HG03460 (cell line): ENCODE data around the gene SLC12A7.
"Not testable (repeated sequence)": the region's sequence is repeated elsewhere in the genome, so short reads cannot be mapped to it uniquely, and the experiment has no call there.

Experiments
- ATAC-seq: cut with Tn5 transposase; IDR thresholded peaks from one replicate; pipeline ENCODE4 v1.9.1; 2021; ENCODE audit not compliant: unreplicated experiment

Gene SLC12A7

DNA sequence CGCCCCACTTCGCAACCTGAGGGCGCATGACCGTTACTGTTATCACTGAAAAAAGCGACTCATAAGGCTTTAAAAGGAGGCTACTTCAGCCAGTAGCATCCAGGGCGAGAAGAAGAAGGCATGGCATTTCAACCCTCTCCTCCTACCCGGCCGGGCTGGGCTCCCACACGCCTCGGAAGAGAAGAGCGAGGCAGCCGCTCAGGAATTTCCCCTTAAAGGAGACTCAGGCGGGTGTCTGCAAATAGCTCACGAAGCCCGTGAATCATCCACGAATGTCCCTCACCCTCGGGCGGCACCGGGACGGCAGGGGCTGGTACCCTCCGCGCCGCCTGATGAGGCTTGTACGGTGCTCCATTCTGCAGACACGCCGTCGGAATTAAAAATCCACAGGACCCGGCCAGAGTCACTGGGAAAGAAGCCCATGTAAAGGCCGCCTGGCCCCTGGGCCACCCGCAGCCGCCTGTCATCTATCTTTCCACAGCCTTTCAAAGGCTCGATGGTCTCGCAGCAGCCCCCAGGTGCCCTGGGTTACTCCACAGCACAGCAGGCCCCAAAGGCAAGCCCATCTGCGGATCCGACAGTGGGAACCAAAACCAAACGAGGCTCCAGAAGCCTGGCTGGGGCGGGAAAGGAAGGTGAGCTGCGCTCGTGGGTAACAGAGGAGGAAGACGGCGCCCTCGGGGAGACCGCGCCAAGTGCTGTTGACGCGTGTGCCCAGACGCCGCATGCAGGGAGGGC, 11.8 kb downstream of the SLC12A7 start:
- no peak for ATAC-seq

DNA sequence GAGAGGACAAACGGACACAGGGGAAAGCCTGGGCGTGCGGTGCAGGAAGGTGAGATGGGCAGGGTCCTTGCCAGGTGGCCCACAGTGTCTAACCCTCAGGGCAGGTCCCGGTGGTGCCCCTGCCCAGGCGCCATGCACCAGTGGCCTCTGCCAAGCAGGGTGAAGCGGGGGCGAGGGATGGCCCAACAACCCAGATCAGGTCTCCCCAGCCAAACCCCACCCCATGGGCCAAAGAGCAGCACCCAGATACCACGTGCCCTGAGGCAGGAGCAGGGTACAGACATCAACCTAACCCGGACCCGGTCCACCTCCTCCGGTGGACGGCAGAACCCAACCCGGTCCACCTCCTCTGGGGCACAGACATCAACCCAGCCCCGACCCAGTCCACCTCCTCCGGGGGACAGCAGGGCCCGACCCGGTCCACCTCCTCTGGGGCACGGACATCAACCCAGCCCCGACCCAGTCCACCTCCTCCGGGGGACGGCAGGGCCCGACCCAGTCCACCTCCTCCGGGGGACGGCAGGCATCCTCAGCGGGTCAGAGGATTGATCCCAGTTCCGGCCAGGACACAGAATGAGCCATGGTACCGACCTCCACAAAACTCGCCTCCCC, 12.8 kb downstream of the SLC12A7 start:
- no peak for ATAC-seq

DNA sequence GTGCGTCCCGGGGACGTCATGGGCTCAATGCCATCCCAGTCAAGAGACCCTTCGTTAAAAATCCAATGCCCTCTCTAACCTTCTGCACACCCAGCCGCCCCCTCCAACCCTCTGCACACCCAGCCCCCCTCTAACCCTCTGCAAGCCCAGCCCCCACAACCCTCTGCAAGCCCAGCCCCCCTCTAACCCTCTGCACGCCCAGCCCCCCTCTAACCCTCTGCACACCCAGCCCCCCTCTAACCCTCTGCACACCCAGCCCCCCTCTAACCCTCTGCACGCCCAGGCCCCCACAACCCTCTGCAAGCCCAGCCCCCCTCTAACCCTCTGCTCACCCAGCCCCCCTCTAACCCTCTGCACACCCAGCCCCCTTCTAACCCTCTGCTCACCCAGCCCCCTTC, 13.9 kb downstream of the SLC12A7 start:
- ATAC-seq: not testable (repeated sequence)

DNA sequence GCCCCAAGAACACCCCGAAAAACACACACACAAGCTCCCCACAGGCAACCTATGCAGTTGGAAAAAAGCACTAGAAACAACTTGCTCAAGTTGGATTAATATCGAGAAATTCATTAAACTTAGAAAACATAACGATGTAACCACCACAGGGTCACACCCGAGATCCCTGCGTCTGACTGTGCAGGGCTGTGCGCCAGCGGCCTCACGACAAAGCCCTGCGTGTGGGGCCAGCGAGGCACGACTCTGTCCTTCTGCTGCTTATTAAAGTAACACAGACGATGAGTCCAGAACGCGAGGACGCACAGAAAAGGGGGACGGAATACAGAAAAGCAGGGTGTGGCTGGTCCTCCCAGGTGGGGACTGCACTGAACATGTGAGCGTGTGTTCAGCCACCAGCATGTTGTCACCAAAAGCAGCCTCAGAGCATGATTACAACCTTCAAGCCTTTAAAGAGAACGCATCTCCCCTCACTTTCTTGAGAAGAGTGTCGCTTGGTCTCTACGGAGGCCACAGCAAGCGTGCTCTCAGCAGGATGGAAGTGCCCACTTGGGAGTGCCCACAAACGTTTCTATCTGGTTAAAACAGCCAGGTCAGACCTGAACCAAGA, 14.4 kb downstream of the SLC12A7 start:
- no peak for ATAC-seq

DNA sequence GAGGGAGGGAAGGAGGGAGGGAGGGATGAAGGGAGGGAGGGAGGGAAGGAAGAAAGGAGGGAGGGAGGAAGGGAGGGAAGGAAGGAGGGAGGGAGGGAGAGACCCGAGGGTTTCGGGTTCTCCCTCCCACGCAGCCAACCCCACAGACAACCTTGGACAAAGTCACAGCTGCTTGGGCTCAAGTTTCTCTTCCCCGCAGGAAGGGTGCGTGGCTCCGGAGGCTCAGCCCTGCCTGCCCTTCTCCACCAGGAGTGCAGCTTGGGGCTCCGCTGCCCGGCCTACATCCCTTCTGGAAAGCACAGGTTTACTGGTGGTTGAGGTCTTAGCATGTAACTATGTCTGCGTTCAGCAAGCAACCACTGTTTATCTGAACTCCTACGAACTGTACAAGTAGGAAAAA, 15.0 kb downstream of the SLC12A7 start:
- no peak for ATAC-seq

DNA sequence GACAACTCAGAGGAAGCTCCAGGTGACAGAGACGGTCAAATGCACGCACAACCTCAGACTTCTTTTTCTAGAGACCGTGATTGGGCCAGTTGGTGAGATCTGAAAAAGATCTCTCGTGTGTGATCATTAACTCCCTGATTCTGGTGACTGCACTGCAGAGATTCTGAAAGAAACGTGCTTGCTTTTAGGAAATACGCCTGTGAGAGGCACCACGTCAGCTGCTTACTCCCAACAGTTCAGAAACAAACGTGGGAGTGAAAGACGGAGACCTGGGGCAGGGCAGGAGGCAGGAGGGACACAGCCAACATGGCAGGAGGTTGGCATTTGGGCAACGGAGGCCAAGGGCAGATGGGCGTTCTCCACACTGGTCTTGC, 15.9 kb downstream of the SLC12A7 start:
- no peak for ATAC-seq

DNA sequence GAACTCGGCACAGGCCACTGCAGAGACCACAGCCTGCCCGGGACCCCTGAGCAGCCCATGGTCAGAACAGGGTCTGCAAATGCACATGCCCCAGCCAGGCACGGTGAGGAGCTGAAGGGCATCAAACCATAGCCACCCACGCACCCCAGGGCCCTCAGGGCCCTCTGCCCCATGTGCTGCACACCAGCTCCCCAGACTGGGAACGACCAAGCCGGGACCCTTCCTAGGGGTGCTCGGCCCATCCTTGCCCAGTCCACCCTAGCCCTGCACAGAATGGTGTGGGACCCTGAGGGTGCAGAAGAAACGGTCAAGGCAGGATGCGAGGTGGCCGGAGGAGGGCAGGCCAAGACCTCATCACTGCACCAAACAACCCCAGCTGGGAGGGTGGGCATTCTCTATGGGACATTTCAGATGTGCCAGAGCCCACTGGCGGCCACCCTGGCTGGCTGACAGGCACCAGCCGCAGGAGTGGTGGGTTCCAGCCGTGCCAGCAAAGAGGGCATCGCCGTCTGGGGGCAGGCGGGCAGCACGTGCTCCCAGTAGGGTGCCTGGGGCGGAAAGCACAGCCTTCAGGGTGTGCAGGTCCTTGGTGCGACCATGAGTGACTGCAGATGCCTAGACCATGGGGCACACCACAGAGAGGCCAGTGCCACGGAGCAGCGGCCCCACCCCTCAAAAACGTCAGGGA, 16.4 kb downstream of the SLC12A7 start:
- no peak for ATAC-seq

DNA sequence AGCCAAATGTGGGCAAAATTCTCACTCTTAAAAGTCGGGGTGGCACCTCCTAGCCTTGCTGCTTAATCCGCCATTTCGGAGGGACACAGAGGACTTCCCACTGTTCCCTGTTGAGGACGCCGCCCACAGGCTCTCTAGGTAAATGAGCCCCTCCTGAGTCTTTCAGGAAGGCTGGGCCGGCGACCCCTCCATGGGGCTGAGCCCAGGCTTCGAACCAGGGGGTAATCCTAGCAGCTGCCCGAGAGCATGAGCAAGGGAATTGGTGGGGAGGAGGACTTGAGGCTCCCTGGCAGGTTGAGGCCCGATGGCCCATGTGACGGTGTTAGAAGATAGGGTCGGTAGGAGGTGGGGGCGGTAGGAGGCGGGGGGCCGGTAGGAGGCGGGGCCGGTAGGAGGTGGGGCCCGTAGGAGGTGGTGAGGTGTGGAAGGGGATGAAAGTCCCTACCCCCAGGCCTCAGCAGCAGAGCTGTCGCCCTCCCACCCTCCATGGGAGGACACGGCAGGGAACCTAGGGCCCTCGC, 17.1 kb downstream of the SLC12A7 start:
- ATAC-seq: no peak

DNA sequence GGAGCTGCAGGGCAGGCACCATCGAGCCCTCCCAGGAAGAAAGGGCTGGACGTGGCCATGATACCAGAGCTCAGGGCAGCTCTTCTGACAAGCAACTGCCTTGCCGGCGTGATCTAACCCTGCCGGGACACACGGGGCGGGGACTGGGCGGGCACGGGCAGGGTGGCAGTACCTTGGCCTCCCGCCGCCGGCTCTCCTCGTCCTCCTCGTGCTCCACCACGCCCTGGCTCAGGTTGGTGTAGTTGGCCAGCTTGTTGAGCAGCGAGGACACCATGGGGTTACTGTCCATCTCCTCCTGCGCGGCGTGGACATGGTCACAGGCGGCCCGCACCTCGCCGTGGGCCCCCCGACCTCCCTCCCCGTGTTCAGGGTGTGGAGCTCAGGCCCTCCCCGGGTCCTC, 18.5 kb downstream of the SLC12A7 start:
- ATAC-seq: no peak

DNA sequence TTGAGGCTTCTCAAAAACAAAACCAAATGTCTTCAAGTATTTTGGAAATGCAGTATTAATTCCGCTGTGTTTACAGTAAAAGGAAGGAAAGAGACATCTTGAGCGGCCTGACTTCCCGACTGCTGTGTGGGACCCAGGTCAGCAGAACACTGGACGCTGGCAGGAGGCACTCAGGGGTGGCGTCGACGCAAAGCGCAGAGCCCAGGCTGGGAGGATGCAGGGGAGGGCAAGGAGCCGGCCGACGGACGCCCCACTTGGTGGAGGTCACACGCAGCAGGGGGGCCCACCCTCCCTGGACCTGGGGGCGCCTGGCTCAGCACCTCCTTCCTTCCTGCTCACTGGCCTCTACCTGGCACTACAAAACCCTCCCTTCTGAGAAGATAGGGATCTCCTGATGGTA, 19.7 kb downstream of the SLC12A7 start:
- no peak for ATAC-seq

DNA sequence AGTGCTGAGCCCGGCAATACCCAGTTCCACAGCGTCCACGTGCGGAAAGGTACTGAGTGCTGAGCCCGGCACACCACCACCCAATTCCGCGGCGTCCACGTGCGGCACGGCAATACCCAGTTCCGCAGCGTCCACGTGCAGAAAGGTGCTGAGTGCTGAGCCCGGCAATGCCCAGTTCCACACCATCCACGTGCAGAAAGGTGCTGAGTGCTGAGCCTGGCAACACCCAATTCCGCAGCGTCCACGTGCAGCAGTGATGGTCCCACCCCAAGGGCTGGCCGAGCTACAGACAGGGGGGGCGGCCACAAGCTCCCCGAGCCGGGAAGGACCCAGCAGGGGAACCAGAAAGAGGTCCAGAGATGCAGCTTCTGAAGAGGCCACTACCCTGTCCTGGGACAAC, 20.2 kb downstream of the SLC12A7 start:
- ATAC-seq: no peak

DNA sequence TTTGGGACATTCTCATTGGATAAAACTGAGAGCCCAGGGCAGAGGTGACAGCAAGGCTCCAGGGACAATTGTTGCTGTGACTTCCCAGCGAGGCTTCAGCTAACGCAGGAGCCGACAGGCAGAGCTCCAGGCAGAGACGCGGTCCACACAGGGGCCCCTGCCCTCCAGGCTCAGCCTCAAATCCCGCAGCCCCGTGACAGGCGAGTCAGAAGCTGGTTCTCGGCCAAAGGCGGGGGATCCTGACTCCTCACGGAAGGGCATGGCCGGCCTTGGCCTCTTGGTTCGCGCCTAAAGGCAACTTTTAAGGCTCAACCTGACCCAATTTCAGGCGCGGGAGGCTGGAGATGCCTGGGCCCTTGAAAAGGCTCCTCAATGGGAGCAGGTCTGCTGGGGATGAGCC, 21.3 kb downstream of the SLC12A7 start:
- no peak for ATAC-seq

DNA sequence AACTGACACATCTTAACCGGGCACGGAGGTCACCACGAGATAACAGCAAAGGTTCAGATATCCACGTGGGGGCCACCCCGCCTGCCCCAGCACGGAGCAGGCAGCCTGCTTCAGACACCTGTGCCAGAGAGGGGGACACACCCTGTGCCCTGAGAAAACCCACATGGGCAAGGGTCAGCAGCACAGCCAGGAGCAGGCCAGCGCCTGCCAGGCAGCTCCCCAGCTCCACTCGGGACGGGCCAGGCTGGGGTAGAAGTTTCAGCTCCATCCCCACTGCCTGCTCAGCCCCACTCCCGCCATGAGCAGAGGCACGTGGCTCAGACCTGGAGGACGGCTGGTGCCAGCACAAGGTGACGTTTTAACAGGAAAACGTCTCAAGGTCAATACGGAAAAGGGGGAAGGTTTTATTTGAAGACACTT, 22.2 kb downstream of the SLC12A7 start:
- no peak for ATAC-seq

DNA sequence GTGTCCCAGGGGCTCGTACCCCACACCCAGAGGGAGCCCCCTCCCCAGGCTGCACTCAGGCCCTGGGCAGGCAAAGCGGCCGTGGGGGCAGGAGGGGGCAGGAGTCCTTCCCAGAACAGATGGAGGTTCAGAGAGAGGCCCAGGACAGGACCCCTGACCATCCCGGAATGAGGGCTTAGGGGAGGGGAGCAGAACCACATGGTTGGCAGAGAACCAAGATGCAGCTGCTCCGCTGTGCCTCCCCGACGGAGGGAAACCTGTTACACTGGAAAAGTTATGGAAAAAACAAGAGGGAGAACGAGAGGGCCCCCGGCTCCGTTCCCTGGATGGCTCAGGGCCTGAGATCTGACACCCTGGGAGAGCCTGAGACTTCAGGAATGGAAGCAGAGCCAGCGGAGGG, 22.7 kb downstream of the SLC12A7 start:
- ATAC-seq: no peak

DNA sequence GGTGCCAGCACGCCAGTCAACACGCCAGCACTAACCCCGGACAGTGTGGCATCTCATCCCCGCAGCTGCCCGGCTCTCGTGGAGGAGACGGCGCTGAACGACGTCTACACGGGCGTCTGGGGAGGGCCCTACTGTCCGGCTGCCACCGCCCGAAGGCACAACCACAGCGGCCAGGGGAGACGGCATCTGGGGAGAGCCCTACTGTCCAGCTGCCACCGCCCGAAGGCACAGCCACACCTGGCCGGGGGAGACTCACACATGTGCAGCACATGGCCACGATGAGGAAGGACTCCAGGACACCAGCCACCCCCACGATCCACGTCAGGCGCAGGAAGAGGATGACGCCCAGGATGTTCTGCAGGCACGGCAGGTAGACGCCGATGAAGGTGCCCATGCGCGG, 23.1 kb downstream of the SLC12A7 start:
- no peak for ATAC-seq

DNA sequence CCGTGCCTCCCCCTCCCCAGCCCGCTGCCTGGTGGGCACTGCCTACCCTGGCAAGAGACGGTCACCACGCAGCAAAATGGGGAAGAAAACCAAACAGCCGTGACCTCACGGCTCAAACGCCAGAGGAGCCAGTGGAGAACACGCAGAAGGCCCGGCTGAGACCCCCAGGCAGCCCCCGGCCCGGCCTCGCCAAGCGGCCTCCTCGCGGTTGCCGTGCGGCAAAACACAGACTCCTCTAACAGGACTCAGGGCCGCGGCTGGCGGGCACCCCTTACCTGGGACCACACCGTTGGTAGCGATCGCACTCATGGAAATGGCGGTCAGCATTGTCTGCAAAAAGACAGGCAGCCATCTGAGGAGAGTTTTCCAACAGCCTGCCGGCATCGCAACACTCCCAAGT, 23.8 kb downstream of the SLC12A7 start:
- ATAC-seq: no peak

DNA sequence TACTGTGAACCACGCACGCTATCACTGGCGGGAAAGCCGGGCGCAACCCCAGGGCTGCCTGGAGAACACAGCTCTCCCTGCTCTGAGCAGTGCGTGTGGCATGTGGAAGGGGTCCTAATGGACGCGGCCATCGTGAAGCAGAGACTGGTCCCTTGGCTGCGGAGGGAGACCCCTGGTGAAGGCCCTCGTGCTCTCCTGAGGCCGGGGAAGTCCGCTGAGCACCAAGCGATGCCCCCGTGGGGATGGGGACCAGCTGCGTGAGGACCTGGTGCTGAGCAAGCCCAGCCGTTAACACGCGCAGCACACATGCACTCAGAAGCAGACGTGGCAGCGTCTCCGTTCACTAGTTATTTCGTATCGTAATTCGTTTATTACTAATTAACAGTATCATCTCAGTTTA, 24.4 kb downstream of the SLC12A7 start:
- ATAC-seq: no peak

DNA sequence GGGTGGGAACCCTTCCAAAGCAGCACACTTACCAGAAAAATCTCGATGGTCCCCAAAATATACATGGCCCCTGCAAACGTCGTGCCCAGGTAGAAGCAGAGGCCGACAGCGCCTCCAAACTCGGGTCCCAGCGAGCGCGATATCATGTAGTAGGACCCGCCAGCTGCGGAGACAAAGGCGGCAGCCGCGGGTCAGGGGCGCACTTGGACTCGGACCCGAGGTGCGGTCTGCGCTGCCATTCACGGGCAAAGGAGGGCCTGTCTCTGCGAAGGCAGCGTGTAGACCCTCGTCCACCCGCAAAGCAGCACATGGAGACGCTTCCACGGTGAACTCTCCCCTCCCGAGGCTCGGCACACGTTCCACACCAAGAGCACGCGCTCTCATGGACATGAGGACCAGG, 25.0 kb downstream of the SLC12A7 start:
- no peak for ATAC-seq

DNA sequence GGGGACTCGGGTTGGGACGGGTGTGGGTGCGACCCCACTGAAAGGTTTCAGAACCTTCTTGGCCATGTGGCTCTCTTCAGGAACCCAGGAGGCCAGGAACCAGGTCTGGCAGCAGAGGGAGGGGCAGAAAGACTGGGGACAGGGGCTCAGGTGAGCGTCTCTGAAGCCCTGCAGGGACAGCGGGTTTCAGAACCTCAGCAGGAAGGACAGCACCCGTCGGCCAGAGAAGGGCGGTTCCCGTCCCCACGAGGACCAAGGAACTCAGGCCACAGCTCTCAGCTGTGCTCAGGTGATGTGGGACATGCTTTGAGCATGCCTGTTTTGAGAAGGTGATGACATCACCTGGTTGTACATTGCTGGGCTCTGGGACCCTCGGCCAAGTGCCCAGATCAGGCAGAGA, 25.7 kb downstream of the SLC12A7 start:
- ATAC-seq: no peak

DNA sequence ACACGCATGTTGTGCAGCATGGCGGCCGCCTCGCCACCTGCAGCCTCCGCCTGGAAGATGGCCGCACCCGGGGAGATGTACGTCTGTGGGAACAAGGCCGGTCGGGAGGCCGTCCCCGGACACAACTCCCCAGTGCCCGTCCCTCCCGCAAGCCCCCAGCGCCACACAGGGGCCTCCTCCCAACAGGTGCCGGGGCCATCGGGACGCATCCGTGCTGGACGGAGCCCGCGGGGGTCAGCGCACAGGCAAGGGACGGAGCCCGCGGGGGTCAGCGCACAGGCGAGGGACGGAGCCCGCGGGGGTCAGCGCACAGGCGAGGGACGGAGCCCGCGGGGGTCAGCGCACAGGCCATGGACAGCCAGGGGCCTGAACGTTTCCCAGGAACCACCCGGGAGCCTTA, 26.5 kb downstream of the SLC12A7 start:
- no peak for ATAC-seq

DNA sequence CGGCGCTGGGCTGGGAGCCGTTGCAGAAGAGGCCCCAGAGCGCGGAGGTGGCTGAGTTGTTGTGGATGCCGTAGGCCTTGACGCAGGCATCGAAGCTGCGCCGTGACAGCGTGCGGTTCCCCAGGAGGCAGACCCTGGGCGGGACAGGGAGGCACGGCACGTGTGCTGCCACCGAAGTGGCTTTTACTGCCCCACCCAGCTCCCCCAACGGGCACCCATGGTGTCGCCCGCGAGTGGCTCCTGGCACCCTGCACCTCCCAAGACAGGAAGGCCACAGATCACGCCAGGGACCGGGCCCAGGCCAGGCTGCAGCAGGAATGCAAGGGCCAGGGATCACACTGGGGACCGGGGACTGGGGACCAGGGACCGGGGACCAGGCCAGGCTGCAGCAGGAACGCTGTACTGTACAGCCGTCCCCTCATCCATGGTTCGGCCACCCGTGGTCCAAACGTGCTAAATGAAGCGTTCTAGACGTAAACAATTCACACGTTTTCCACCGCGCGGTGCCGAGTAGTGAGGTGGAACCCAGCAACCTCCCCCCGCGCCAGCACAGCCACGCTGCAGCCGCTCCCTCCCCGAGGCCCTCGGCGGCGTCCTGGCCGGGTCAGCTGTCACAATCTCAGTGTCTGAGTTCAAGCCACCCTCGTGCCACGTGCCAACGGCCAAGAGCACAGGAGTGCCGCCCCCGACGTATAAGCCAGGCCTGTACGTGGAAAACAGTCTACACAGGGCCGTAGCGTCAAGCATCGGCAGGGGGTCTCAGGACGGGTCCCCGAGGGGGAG, 27.8 kb downstream of the SLC12A7 start:
- no peak for ATAC-seq
